ENCODE measurements around the gene IL1F10.

The IL1F10 gene

GRCh38 chr2:113072584-113072983, 4.8 kb downstream of the IL1F10 start:
- TF ChIP-seq CTCF (IDR thresholded peaks at IDR 0.05; ENCODE audit: insufficient read depth, missing control alignments) = no peak
- FAIRE-seq = no peak
- DNase-seq (ENCODE audit: insufficient read length, low spot score) = no peak

GRCh38 chr2:113073325-113073834, 5.6 kb downstream of the IL1F10 start:
- no peak for DNase-seq (ENCODE audit: insufficient read length, low spot score)
- TF ChIP-seq CTCF (IDR thresholded peaks at IDR 0.05; ENCODE audit: insufficient read depth, missing control alignments) = no peak

GRCh38 chr2:113075030-113075429, 7.3 kb downstream of the IL1F10 start:
- no peak for FAIRE-seq
- no peak for TF ChIP-seq CTCF (IDR thresholded peaks at IDR 0.05; ENCODE audit: insufficient read depth, missing control alignments)

More at GRCh38 chr2:113073325-113073834, 5.6 kb downstream of the IL1F10 start:
- FAIRE-seq = no peak

GRCh38 chr2:113075600-113075999, 7.8 kb downstream of the IL1F10 start:
- FAIRE-seq (no peak), DNase-seq (ENCODE audit: insufficient read length, low spot score) (no peak)
- TF ChIP-seq CTCF (IDR thresholded peaks at IDR 0.05; ENCODE audit: insufficient read depth, missing control alignments) = no peak

More at GRCh38 chr2:113075030-113075429, 7.3 kb downstream of the IL1F10 start:
- no peak for DNase-seq (ENCODE audit: insufficient read length, low spot score)

GRCh38 chr2:113076954-113077669, 9.3 kb downstream of the IL1F10 start:
- DNase-seq (ENCODE audit: insufficient read length, low spot score) (no peak), FAIRE-seq (no peak)
- TF ChIP-seq CTCF (IDR thresholded peaks at IDR 0.05; ENCODE audit: insufficient read depth, missing control alignments) = no peak

- DNase-seq (ENCODE audit: insufficient read length, low spot score) = no peak
- no peak for TF ChIP-seq CTCF (IDR thresholded peaks at IDR 0.05; ENCODE audit: insufficient read depth, missing control alignments)
- FAIRE-seq = no peak
Measured at GRCh38 chr2:113077921-113078320, 10.2 kb downstream of the IL1F10 start.

GRCh38 chr2:113078350-113078839, 10.6 kb downstream of the IL1F10 start:
- no peak for DNase-seq (ENCODE audit: insufficient read length, low spot score)
- FAIRE-seq = no peak
- TF ChIP-seq CTCF (IDR thresholded peaks at IDR 0.05; ENCODE audit: insufficient read depth, missing control alignments) = no peak

Data from D721Med (cell line).